ENCODE measurements around the gene LAMC3. TPM values are rescaled to one million over a fixed set of nuclear protein-coding genes. Genes with fewer than 3 reads are reported as not detected.

LAMC3 gene
- total RNA-seq, 1 experiment from 2014 or later, result not detected

- H3K4me3 ChIP-seq, result no peak overlapping the region
- peaks cover 32% of the 10 kb centered on the region for H3K27me3 ChIP-seq
These were observed 24.5 kb upstream of the LAMC3 start for GRCh38 chr9:130984521-130984920.

GRCh38 chr9:130985029-130985428 is 23.9 kb upstream of the LAMC3 start:
- Histone ChIP-seq H3K9me3 (replicated peaks) (0 out of 2 replicates have a peak, but pooled peaks cover 3% of the 10 kb centered on the region), H3K27me3 (peaks cover 32% of the 10 kb centered on the region), H3K4me3 (no peak overlapping the region), H3K27ac (no peak overlapping the region), H3K36me3 (no peaks in the 10 kb centered on the region), H3K4me1 (peaks cover 15% of the 10 kb centered on the region)
- DNase-seq, result no peak

More at GRCh38 chr9:130984521-130984920, 24.5 kb upstream of the LAMC3 start:
- Histone ChIP-seq H3K27ac (no peak overlapping the region), H3K4me1 (peaks cover 10% of the 10 kb centered on the region), H3K36me3 (no peaks in the 10 kb centered on the region), H3K9me3 (replicated peaks) (0 out of 2 replicates have a peak, but pooled peaks cover 3% of the 10 kb centered on the region)
- DNase-seq, result no peak

- peaks cover 22% of the 10 kb centered on the region for H3K4me1 ChIP-seq
- H3K9me3 ChIP-seq (replicated peaks), result 0 out of 2 replicates have a peak, but pooled peaks cover 3% of the 10 kb centered on the region
- H3K27ac ChIP-seq, result no peak overlapping the region
- DNase-seq, result no peak
- no peak overlapping the region for H3K4me3 ChIP-seq
- peaks cover 27% of the 10 kb centered on the region for H3K27me3 ChIP-seq
- H3K36me3 ChIP-seq, result no peaks in the 10 kb centered on the region
These were observed 23.3 kb upstream of the LAMC3 start for GRCh38 chr9:130985606-130986162.

- Histone ChIP-seq H3K4me1 (peaks cover 29% of the 10 kb centered on the region), H3K27ac (no peak overlapping the region), H3K9me3 (replicated peaks) (0 out of 2 replicates have a peak, but pooled peaks cover 3% of the 10 kb centered on the region), H3K36me3 (no peaks in the 10 kb centered on the region), H3K27me3 (peaks cover 19% of the 10 kb centered on the region), H3K4me3 (no peak overlapping the region)
- DNase-seq, result peak in 1 of 2 experiments; percentile 51
These were observed 22.5 kb upstream of the LAMC3 start for GRCh38 chr9:130986356-130986965.

GRCh38 chr9:130987054-130987453 is 21.9 kb upstream of the LAMC3 start:
- DNase-seq, result no peak
- Histone ChIP-seq H3K36me3 (no peaks in the 10 kb centered on the region), H3K4me1 (peaks cover 35% of the 10 kb centered on the region), H3K27me3 (peaks cover 13% of the 10 kb centered on the region), H3K27ac (no peak overlapping the region), H3K4me3 (no peak overlapping the region), H3K9me3 (replicated peaks) (0 out of 2 replicates have a peak, but pooled peaks cover 3% of the 10 kb centered on the region)

- Histone ChIP-seq H3K36me3 (no peaks in the 10 kb centered on the region), H3K4me3 (no peak overlapping the region), H3K9me3 (replicated peaks) (0 out of 2 replicates have a peak, but pooled peaks cover 3% of the 10 kb centered on the region), H3K27me3 (peaks cover 5% of the 10 kb centered on the region; the same call in 1 of the 2 replicates), H3K27ac (no peak overlapping the region), H3K4me1 (peaks cover 42% of the 10 kb centered on the region)
- peak in 1 of 2 experiments; percentile 12 for DNase-seq
These were observed 21.1 kb upstream of the LAMC3 start for GRCh38 chr9:130987738-130988399.

- Histone ChIP-seq H3K36me3 (no peaks in the 10 kb centered on the region), H3K27me3 (peaks cover 4% of the 10 kb centered on the region; the same call in 1 of the 2 replicates), H3K9me3 (replicated peaks) (0 out of 2 replicates have a peak, but pooled peaks cover 3% of the 10 kb centered on the region), H3K27ac (no peak overlapping the region), H3K4me1 (peaks cover 42% of the 10 kb centered on the region), H3K4me3 (no peak overlapping the region)
- DNase-seq, result no peak
These were observed 20.6 kb upstream of the LAMC3 start for GRCh38 chr9:130988400-130988747.

- peak in 1 of 2 experiments; percentile 19 for DNase-seq
- Histone ChIP-seq H3K36me3 (no peaks in the 10 kb centered on the region), H3K4me1 (peaks cover 46% of the 10 kb centered on the region), H3K4me3 (no peak overlapping the region), H3K9me3 (replicated peaks) (0 out of 2 replicates have a peak, but pooled peaks cover 3% of the 10 kb centered on the region), H3K27me3 (peaks cover 4% of the 10 kb centered on the region; the same call in 1 of the 2 replicates), H3K27ac (no peak overlapping the region)
These were observed 20.1 kb upstream of the LAMC3 start for GRCh38 chr9:130988905-130989304.

GRCh38 chr9:130989391-130989790 is 19.6 kb upstream of the LAMC3 start:
- no peak overlapping the region for H3K27ac ChIP-seq
- H3K27me3 ChIP-seq, result peaks cover 4% of the 10 kb centered on the region; the same call in 1 of the 2 replicates
- H3K9me3 ChIP-seq (replicated peaks), result 0 out of 2 replicates have a peak, but pooled peaks cover 3% of the 10 kb centered on the region
- peaks cover 51% of the 10 kb centered on the region for H3K4me1 ChIP-seq
- no peak for DNase-seq
- peak overlapping the region; percentile 42 for H3K4me3 ChIP-seq
- H3K36me3 ChIP-seq, result no peaks in the 10 kb centered on the region

- H3K4me1 ChIP-seq, result peaks cover 55% of the 10 kb centered on the region
- no peak for DNase-seq
- H3K9me3 ChIP-seq (replicated peaks), result 0 out of 2 replicates have a peak, but pooled peaks cover 3% of the 10 kb centered on the region
- H3K27ac ChIP-seq, result peak overlapping the region; percentile 27
- peak overlapping the region; percentile 42 for H3K4me3 ChIP-seq
- H3K27me3 ChIP-seq, result peaks cover 4% of the 10 kb centered on the region; the same call in 1 of the 2 replicates
- no peaks in the 10 kb centered on the region for H3K36me3 ChIP-seq
These were observed 19.1 kb upstream of the LAMC3 start for GRCh38 chr9:130989891-130990290.

GRCh38 chr9:130990306-130990977 is 18.5 kb upstream of the LAMC3 start:
- Histone ChIP-seq H3K27ac (peak overlapping the region; percentile 27), H3K9me3 (replicated peaks) (0 out of 2 replicates have a peak, but pooled peaks cover 3% of the 10 kb centered on the region), H3K4me1 (peaks cover 59% of the 10 kb centered on the region), H3K4me3 (peak overlapping the region; percentile 42), H3K27me3 (peaks cover 2% of the 10 kb centered on the region; the same call in 1 of the 2 replicates), H3K36me3 (no peaks in the 10 kb centered on the region)
- DNase-seq, result peak; percentile 71 to 77

- H3K9me3 ChIP-seq (replicated peaks), result 0 out of 2 replicates have a peak, but pooled peaks cover 3% of the 10 kb centered on the region
- peak; percentile 59 to 66 for DNase-seq
- H3K27ac ChIP-seq, result peak overlapping the region; percentile 27
- peaks cover 62% of the 10 kb centered on the region for H3K4me1 ChIP-seq
- H3K4me3 ChIP-seq, result peak overlapping the region; percentile 42
- no peaks in the 10 kb centered on the region for H3K36me3 ChIP-seq
- H3K27me3 ChIP-seq, result no peaks in the 10 kb centered on the region; the same call in 1 of the 2 replicates
These were observed 17.8 kb upstream of the LAMC3 start for GRCh38 chr9:130990978-130991777.

- Histone ChIP-seq H3K27ac (no peak overlapping the region), H3K9me3 (replicated peaks) (0 out of 2 replicates have a peak, but pooled peaks cover 3% of the 10 kb centered on the region), H3K36me3 (no peaks in the 10 kb centered on the region), H3K4me3 (no peak overlapping the region), H3K27me3 (no peaks in the 10 kb centered on the region; the same call in 1 of the 2 replicates), H3K4me1 (peaks cover 56% of the 10 kb centered on the region)
- DNase-seq, result peak in 1 of 2 experiments; percentile 51
These were observed 16.9 kb upstream of the LAMC3 start for GRCh38 chr9:130991778-130992681.
